HL-60/S4 (cell line): ENCODE results near the gene GALNT2.

Experiments used
- in situ Hi-C: fragments of 300-500 bp; cut with MboI; formaldehyde crosslinking; loops from 2 replicates; pipeline ENCODE4 v1.14.3; 2022; ENCODE audit warnings: low sequenced_read_pairs

Gene GALNT2

GRCh38 chr1:230050973-230051735 lies 15.9 kb upstream of the GALNT2 start:
- in situ Hi-C loops: no loop called here

GRCh38 chr1:230052018-230052417 lies 15.0 kb upstream of the GALNT2 start:
- in situ Hi-C loops: no loop called here

GRCh38 chr1:230052665-230053064 lies 14.4 kb upstream of the GALNT2 start:
- in situ Hi-C loops: no loop called here

- in situ Hi-C loops: no loop called here
Measured at GRCh38 chr1:230054092-230054749, 12.8 kb upstream of the GALNT2 start.

- in situ Hi-C loops: no loop called here
Measured at GRCh38 chr1:230056098-230056497, 10.9 kb upstream of the GALNT2 start.

GRCh38 chr1:230057100-230057499 lies 9.9 kb upstream of the GALNT2 start:
- in situ Hi-C loops: no loop called here

- in situ Hi-C loops: no loop called here
Measured at GRCh38 chr1:230057681-230058565, 9.1 kb upstream of the GALNT2 start.

- in situ Hi-C loops: no loop called here
Measured at GRCh38 chr1:230058626-230059025, 8.4 kb upstream of the GALNT2 start.

GRCh38 chr1:230061801-230062200 lies 5.2 kb upstream of the GALNT2 start:
- in situ Hi-C loops: no loop called here

- in situ Hi-C loops: no loop called here
Measured at GRCh38 chr1:230062521-230062920, 4.5 kb upstream of the GALNT2 start.

- in situ Hi-C loops: no loop called here
Measured at GRCh38 chr1:230064283-230064682, 2.8 kb upstream of the GALNT2 start.

GRCh38 chr1:230065161-230065560 lies 1.9 kb upstream of the GALNT2 start:
- in situ Hi-C loops: no loop called here

- in situ Hi-C loops: no loop called here
Measured at GRCh38 chr1:230065571-230065970, 1.5 kb upstream of the GALNT2 start.

GRCh38 chr1:230066031-230066430 lies 1.0 kb upstream of the GALNT2 start:
- in situ Hi-C loops: no loop called here

- in situ Hi-C loops: no loop called here
Measured at GRCh38 chr1:230067419-230067870, 407 bp downstream of the GALNT2 start.

GRCh38 chr1:230067871-230068620 lies 1.0 kb downstream of the GALNT2 start:
- in situ Hi-C loops: no loop called here

GRCh38 chr1:230068621-230068873 lies 1.5 kb downstream of the GALNT2 start:
- in situ Hi-C loops: no loop called here

GRCh38 chr1:230068952-230069684 lies 2.1 kb downstream of the GALNT2 start:
- in situ Hi-C loops: no loop called here

- in situ Hi-C loops: loop anchor here (10.0 kb wide), 1 partner anchor 65 kb away; no protein-coding TSS in a partner anchor
Measured at GRCh38 chr1:230069796-230070195, 2.8 kb downstream of the GALNT2 start.
